MM.1S (cell line): ENCODE data around the gene C2CD3.

Source experiments
- DNase-seq: peaks from one replicate; pipeline ENCODE4 v3.0.0-alpha.2; 2015
- H2AFZ ChIP-seq: fragments of 300-600 bp; sonication (generic); 2 replicates; pipeline ENCODE4 v1.6.0; 2016; ENCODE audit warnings: antibody characterized with exemption, low read length
- H3F3A ChIP-seq: fragments of 300-600 bp; sonication (generic); 2 replicates; pipeline ENCODE4 v1.6.1; 2016; ENCODE audit warnings: mild to moderate bottlenecking, antibody characterized with exemption, low read length, moderate library complexity, mixed read lengths; ENCODE audit not compliant: insufficient read depth
- H3K27ac ChIP-seq: fragments of 300-600 bp; sonication (generic); 2 replicates; pipeline ENCODE4 v1.5.1; 2016; ENCODE audit warnings: mild to moderate bottlenecking, low read length
- H3K27me3 ChIP-seq: fragments of 300-600 bp; sonication (generic); replicated peaks from 2 replicates; pipeline ENCODE4 v1.6.0; 2016; ENCODE audit warnings: low read length; ENCODE audit not compliant: insufficient read depth
- H3K36me3 ChIP-seq: fragments of 300-600 bp; sonication (generic); replicated peaks from 2 replicates; pipeline ENCODE4 v1.6.1; 2016; ENCODE audit warnings: mild to moderate bottlenecking, low read length, mixed read lengths; ENCODE audit not compliant: insufficient read depth
- H3K4me1 ChIP-seq: fragments of 300-600 bp; sonication (generic); 2 replicates; pipeline ENCODE4 v1.6.1; 2016; ENCODE audit warnings: low read length, mixed read lengths
- H3K4me2 ChIP-seq: fragments of 300-600 bp; sonication (generic); 2 replicates; pipeline ENCODE4 v1.6.0; 2016; ENCODE audit warnings: low read depth, low read length
- H3K4me3 ChIP-seq: fragments of 300-600 bp; sonication (generic); 2 replicates; pipeline ENCODE4 v1.5.1; 2016; ENCODE audit warnings: low read length, mixed read lengths
- H3K79me2 ChIP-seq: fragments of 300-600 bp; sonication (generic); 2 replicates; pipeline ENCODE4 v1.6.1; 2016; ENCODE audit warnings: mixed run types, low read length, mixed read lengths
- H3K9ac ChIP-seq: fragments of 300-600 bp; sonication (generic); 2 replicates; pipeline ENCODE4 v1.6.1; 2016; ENCODE audit warnings: low read length, mixed read lengths
- H3K9me2 ChIP-seq: fragments of 300-600 bp; sonication (generic); replicated peaks from 2 replicates; pipeline ENCODE4 v1.6.1; 2016; ENCODE audit warnings: mild to moderate bottlenecking, low read length, mixed read lengths; ENCODE audit not compliant: insufficient read depth
- H3K9me3 ChIP-seq: fragments of 300-600 bp; sonication (generic); replicated peaks from 2 replicates; pipeline ENCODE4 v1.6.1; 2016; ENCODE audit warnings: mild to moderate bottlenecking, low read length, mixed read lengths; ENCODE audit not compliant: insufficient read depth
- H4K20me1 ChIP-seq: fragments of 300-600 bp; sonication (generic); 2 replicates; pipeline ENCODE4 v1.6.1; 2016; ENCODE audit warnings: mild to moderate bottlenecking, low read length, moderate library complexity, mixed read lengths; ENCODE audit not compliant: insufficient read depth
- EZH2 ChIP-seq: fragments of 300-600 bp; sonication (generic); optimal IDR thresholded peaks from 2 replicates; pipeline ENCODE3; 2017; ENCODE audit warnings: low read depth, mild to moderate bottlenecking, antibody characterized with exemption, low read length, mixed read lengths
- EZH2phosphoT487 ChIP-seq: fragments of 300-600 bp; sonication (generic); IDR thresholded peaks from 2 replicates; pipeline ENCODE4 v1.6.1; 2018; ENCODE audit warnings: antibody characterized with exemption, low read length
- TF ChIP-seq, protein P1 (sequence below): fragments of 300-600 bp; sonication (generic); IDR thresholded peaks from 2 replicates; pipeline ENCODE4 v1.5.1; 2016; ENCODE audit warnings: antibody characterized with exemption, low read length, mixed read lengths

C2CD3 gene

DNA sequence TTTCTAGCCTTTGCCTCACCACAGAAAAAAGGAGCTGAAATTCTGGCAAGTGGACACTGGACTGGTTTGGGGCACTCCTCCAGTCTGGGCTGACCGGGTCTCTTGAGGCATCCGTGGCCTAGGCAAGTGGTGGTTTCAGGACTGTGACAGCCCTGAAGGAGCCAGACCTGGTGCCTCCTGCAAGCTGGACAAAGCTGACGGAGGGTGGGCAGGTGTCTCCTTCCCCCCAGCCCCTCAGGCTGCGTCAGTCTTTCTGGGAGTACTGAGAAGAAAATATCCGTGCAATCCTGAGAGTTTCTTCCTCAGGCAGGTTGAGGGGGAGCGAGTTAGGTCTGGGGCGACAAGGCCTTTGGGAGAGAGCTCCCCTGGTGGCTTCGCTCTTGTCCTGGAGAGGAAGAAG, 157.7 kb downstream of the C2CD3 start:
- peaks cover 19% of the 10 kb centered on the region for H3K4me1 ChIP-seq
- no peaks in the 10 kb centered on the region for H3K9me3 ChIP-seq
- TF ChIP-seq EZH2phosphoT487 (no peak), EZH2 (no peak)
- TF ChIP-seq, protein P1, sequence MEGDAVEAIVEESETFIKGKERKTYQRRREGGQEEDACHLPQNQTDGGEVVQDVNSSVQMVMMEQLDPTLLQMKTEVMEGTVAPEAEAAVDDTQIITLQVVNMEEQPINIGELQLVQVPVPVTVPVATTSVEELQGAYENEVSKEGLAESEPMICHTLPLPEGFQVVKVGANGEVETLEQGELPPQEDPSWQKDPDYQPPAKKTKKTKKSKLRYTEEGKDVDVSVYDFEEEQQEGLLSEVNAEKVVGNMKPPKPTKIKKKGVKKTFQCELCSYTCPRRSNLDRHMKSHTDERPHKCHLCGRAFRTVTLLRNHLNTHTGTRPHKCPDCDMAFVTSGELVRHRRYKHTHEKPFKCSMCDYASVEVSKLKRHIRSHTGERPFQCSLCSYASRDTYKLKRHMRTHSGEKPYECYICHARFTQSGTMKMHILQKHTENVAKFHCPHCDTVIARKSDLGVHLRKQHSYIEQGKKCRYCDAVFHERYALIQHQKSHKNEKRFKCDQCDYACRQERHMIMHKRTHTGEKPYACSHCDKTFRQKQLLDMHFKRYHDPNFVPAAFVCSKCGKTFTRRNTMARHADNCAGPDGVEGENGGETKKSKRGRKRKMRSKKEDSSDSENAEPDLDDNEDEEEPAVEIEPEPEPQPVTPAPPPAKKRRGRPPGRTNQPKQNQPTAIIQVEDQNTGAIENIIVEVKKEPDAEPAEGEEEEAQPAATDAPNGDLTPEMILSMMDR = no peak
- no peak for DNase-seq
- no peak overlapping the region for H2AFZ ChIP-seq
- H3K9ac ChIP-seq = no peak overlapping the region
- H4K20me1 ChIP-seq = no peaks in the 10 kb centered on the region
- H3K9me2 ChIP-seq = no peaks in the 10 kb centered on the region
- H3K27me3 ChIP-seq = no peaks in the 10 kb centered on the region
- H3K36me3 ChIP-seq = no peaks in the 10 kb centered on the region
- H3K4me2 ChIP-seq = no peak overlapping the region
- no peaks in the 10 kb centered on the region for H3K79me2 ChIP-seq
- H3F3A ChIP-seq = peaks cover 13% of the 10 kb centered on the region
- no peak overlapping the region for H3K4me3 ChIP-seq
- no peak overlapping the region for H3K27ac ChIP-seq

DNA sequence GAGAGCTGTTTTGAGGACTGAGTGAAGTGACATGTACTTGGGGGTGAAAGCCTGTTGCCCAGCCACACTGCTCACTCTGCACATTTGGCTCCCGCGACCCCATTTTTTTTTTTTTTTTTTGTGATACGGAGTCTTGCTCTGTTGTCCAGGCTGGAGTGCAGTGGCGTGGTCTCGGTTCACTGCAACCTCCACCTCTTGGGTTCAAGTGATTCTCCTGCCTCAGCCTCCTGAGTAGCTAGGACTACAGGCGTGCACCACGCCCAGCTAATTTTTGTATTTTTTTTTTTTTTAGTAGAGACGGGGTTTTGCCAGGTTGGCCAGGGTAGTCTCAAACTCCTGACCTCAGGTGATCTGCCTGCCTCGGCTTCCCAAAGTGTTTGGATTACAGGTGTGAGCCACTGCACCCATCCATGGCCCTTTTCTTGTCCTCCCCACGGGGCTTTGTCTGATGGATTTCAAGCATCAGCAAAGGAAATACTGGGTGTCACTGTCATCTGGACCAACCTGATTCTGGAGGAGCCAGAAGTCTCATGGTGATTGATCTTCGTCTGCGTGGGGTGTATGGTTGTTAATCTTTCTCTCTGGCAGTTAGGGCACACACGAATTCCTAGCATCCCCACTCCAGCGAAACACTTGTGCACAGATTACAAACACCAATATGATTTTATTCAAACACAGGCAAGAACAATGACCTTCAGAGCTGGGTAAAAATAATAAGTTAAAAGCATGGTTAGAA, 158.6 kb downstream of the C2CD3 start:
- TF ChIP-seq, protein P1 = no peak
- TF ChIP-seq EZH2phosphoT487 (no peak), EZH2 (no peak)
- no peak overlapping the region for H3K9ac ChIP-seq
- no peaks in the 10 kb centered on the region for H4K20me1 ChIP-seq
- H3K27me3 ChIP-seq = no peaks in the 10 kb centered on the region
- H3K9me3 ChIP-seq = no peaks in the 10 kb centered on the region
- peaks cover 13% of the 10 kb centered on the region for H3F3A ChIP-seq
- no peak overlapping the region for H2AFZ ChIP-seq
- peaks cover 19% of the 10 kb centered on the region for H3K4me1 ChIP-seq
- no peak overlapping the region for H3K4me2 ChIP-seq
- no peak overlapping the region for H3K4me3 ChIP-seq
- no peaks in the 10 kb centered on the region for H3K9me2 ChIP-seq
- H3K79me2 ChIP-seq = no peaks in the 10 kb centered on the region
- H3K27ac ChIP-seq = no peak overlapping the region
- no peak for DNase-seq
- no peaks in the 10 kb centered on the region for H3K36me3 ChIP-seq

DNA sequence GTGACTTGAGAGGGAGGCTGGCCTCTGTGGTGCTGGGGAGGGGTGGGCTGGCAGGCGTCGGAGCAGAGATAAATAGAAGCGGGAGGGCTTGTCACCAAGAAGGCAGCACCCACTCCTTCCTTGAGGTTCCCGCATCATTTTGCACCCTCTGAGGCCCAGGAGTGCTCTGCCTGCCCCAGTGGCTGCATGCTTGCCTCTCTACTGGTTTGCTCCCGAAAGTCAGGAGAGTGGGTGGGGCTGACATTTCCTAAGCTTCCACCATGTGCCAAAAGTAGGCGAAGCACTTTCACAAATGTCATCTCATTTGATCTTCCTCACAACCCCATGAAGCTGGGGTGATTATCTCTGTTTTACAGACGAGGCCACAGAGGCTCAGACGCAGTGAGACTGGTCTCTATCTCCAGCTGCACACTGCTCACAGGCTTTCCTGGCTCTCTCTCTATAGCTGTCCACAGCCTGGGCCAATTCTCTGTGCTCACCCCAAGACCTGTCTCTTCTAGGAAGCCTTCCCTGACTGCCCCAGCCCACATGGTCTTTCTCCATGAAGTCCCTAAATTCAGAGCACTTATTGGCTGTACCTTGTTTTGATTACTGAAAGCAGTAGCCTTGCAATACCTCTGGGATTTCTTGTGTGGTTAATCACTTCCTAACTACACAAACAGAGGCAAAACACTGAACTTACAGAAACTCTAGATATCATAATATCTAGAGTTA, 159.3 kb downstream of the C2CD3 start:
- no peaks in the 10 kb centered on the region for H3K36me3 ChIP-seq
- TF ChIP-seq EZH2phosphoT487 (no peak), EZH2 (no peak)
- TF ChIP-seq, protein P1 = no peak
- no peaks in the 10 kb centered on the region for H3K79me2 ChIP-seq
- H3K9me2 ChIP-seq = no peaks in the 10 kb centered on the region
- no peak overlapping the region for H3K27ac ChIP-seq
- H3K27me3 ChIP-seq = no peaks in the 10 kb centered on the region
- no peak overlapping the region for H3K4me2 ChIP-seq
- no peaks in the 10 kb centered on the region for H4K20me1 ChIP-seq
- H3K9me3 ChIP-seq = no peaks in the 10 kb centered on the region
- H3F3A ChIP-seq = peaks cover 13% of the 10 kb centered on the region
- no peak overlapping the region for H2AFZ ChIP-seq
- H3K4me1 ChIP-seq = peaks cover 19% of the 10 kb centered on the region
- DNase-seq = no peak
- no peak overlapping the region for H3K9ac ChIP-seq
- no peak overlapping the region for H3K4me3 ChIP-seq
